Parathyroid adenoma (tissue), 2 donors: ENCODE measurements around the gene CEACAM18.

Source experiments
- H2AFZ ChIP-seq: fragments of 300-600 bp; sonication (generic); one replicate; pipeline ENCODE4 v1.7.0; 2017; ENCODE audit warnings: antibody characterized with exemption, mild to moderate bottlenecking
- H3K27ac ChIP-seq: fragments of 300-600 bp; sonication (generic); one replicate; pipeline ENCODE4 v1.7.0; 2017
- H3K27me3 ChIP-seq: fragments of 300-600 bp; sonication (generic); one replicate; pipeline ENCODE4 v1.7.0; 2017; ENCODE audit warnings: low read length; ENCODE audit not compliant: control insufficient read depth, insufficient read depth
- H3K36me3 ChIP-seq: fragments of 300-600 bp; sonication (generic); one replicate; pipeline ENCODE4 v1.7.0; 2017; ENCODE audit warnings: low read length; ENCODE audit not compliant: control insufficient read depth, insufficient read depth
- H3K4me1 ChIP-seq: fragments of 300-600 bp; sonication (generic); one replicate; pipeline ENCODE4 v1.7.0; 2017; ENCODE audit warnings: control low read depth
- H3K4me2 ChIP-seq: fragments of 300-600 bp; sonication (generic); one replicate; pipeline ENCODE4 v1.7.0; 2017; ENCODE audit warnings: low read length
- H3K4me3 ChIP-seq: fragments of 300-600 bp; sonication (generic); one replicate; pipeline ENCODE4 v1.7.0; 2017; ENCODE audit warnings: low read depth, low read length
- H3K79me2 ChIP-seq: fragments of 300-600 bp; sonication (generic); one replicate; pipeline ENCODE4 v1.7.0; 2017; ENCODE audit warnings: control low read depth
- H3K9ac ChIP-seq: fragments of 300-600 bp; sonication (generic); one replicate; pipeline ENCODE4 v1.7.0; 2017; ENCODE audit warnings: mild to moderate bottlenecking
- H3K9me3 ChIP-seq: fragments of 300-600 bp; sonication (generic); one replicate; pipeline ENCODE4 v1.7.0; 2017; ENCODE audit warnings: low read length; ENCODE audit not compliant: control insufficient read depth
- TF ChIP-seq, protein P1 (sequence below): fragments of 300-600 bp; sonication (generic); IDR thresholded peaks from one replicate; pipeline ENCODE4 v1.7.0; 2017; ENCODE audit warnings: antibody characterized with exemption, mild to moderate bottlenecking
- donor health status: primary hyperparathyroidism.

The CEACAM18 gene

GRCh38 chr19:51477344-51477743, 995 bp upstream of the CEACAM18 start:
- Histone ChIP-seq H3K9ac (no peak overlapping the region), H3K27ac (no peak overlapping the region), H2AFZ (no peak overlapping the region), H3K36me3 (no peaks in the 10 kb centered on the region), H3K4me1 (no peaks in the 10 kb centered on the region), H3K4me2 (no peak overlapping the region), H3K27me3 (no peaks in the 10 kb centered on the region), H3K9me3 (no peaks in the 10 kb centered on the region), H3K4me3 (no peak overlapping the region), H3K79me2 (no peaks in the 10 kb centered on the region)
- TF ChIP-seq, protein P1, sequence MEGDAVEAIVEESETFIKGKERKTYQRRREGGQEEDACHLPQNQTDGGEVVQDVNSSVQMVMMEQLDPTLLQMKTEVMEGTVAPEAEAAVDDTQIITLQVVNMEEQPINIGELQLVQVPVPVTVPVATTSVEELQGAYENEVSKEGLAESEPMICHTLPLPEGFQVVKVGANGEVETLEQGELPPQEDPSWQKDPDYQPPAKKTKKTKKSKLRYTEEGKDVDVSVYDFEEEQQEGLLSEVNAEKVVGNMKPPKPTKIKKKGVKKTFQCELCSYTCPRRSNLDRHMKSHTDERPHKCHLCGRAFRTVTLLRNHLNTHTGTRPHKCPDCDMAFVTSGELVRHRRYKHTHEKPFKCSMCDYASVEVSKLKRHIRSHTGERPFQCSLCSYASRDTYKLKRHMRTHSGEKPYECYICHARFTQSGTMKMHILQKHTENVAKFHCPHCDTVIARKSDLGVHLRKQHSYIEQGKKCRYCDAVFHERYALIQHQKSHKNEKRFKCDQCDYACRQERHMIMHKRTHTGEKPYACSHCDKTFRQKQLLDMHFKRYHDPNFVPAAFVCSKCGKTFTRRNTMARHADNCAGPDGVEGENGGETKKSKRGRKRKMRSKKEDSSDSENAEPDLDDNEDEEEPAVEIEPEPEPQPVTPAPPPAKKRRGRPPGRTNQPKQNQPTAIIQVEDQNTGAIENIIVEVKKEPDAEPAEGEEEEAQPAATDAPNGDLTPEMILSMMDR: no peak

DNA sequence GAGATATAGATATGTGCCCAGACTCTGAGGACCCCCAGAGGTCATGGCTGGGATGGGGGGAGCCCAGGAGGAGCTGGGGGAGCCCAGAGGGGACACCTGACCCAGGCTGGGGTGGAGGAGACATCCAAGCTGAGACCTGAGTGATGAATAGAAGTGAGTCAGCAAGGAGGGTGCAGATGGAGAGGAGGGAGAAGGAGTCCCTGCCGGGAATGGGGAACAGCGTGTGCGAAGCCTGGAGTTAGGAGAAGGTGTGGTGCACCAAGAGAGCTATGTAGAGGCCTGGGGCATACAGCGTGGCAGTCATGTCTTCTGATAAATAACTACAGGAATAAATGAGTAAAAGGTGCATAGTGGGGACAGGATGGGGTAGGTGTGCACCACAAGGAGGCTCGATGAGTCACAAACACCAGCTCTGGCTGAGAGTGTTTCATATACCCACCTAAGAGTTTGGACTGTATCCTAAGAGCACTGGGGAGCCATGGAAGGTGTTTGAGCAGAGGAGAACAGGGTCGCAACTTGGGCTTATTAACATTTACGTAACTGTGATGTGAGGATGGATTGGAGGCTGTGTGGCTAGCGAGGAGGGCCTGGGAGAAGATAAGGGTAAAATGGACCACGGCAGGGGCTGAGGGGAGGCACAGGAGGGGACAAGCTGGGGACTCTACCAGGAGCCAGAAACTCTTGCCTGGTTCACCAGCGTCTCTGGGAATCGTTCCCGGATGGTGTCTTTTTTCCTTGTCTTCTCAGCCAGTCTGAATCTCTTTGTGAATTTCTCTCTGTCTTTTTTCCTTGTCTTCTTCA, 1.4 kb downstream of the CEACAM18 start:
- Histone ChIP-seq H3K27me3 (no peaks in the 10 kb centered on the region), H2AFZ (no peak overlapping the region), H3K79me2 (no peaks in the 10 kb centered on the region), H3K9ac (no peak overlapping the region), H3K4me2 (no peak overlapping the region), H3K4me3 (no peak overlapping the region), H3K4me1 (no peaks in the 10 kb centered on the region), H3K27ac (no peak overlapping the region), H3K36me3 (no peaks in the 10 kb centered on the region), H3K9me3 (no peaks in the 10 kb centered on the region)
- TF ChIP-seq, protein P1: no peak

DNA sequence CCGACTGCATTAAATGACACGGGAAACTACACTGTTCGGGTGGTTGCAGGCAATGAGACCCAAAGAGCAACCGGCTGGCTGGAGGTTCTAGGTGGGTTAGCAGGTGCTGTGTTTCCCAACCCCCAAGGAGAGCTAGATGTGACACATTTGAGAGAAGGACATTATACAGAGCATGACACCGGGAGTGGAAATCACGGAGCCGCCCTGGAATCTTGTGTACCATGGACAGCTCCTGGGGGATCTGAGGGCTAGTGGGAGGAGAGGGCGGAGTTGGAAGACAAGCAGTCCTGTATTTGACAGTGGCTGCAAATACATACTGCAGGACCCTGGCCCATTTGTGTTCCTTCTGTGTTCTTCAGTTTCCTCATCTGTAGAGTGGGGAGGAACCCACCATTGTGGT, 2.3 kb downstream of the CEACAM18 start:
- Histone ChIP-seq H3K36me3 (no peaks in the 10 kb centered on the region), H3K4me2 (no peak overlapping the region), H2AFZ (no peak overlapping the region), H3K9me3 (no peaks in the 10 kb centered on the region), H3K4me1 (no peaks in the 10 kb centered on the region), H3K27ac (no peak overlapping the region), H3K27me3 (no peaks in the 10 kb centered on the region), H3K79me2 (no peaks in the 10 kb centered on the region), H3K4me3 (no peak overlapping the region), H3K9ac (no peak overlapping the region)
- TF ChIP-seq, protein P1: no peak

DNA sequence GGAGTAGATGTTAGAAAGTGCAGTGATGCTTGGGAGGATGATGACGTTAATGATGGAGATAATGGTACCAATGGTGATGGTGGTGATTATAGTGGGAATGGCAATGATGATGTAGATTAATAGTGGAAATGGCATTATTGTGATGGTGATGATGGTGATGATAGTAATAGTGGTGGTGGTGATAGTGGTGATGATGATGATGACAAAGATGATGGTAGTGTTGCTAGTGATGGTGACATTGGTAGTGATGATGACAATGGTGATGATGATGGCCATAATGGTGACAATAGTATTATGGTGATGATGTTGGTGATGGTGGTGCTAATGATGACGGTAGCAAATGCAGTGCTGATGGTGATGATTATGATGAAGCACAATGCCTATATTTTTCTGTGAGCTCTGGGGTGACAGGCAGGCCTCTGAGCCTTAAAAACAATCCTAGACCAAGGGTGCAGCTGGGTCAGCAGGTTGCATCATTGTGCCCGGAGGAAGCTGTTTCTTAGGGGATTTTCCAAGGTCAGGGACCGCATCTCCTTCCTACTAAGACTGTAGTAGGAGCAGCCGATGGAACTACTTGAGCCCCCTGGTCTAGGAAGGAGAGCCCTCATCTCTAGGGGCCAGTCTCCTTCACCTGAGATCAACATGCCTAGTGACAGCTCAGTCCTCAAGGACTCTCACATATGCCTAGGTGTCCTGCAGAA, 7.8 kb downstream of the CEACAM18 start:
- TF ChIP-seq, protein P1: no peak
- Histone ChIP-seq H3K36me3 (no peaks in the 10 kb centered on the region), H2AFZ (no peak overlapping the region), H3K4me3 (no peak overlapping the region), H3K4me1 (no peaks in the 10 kb centered on the region), H3K27ac (no peak overlapping the region), H3K9ac (no peak overlapping the region), H3K79me2 (no peaks in the 10 kb centered on the region), H3K4me2 (no peak overlapping the region), H3K9me3 (no peaks in the 10 kb centered on the region), H3K27me3 (no peaks in the 10 kb centered on the region)
